NOMO-1 (cell line): ENCODE results near the gene AAR2.

Experiments used
- DNase-seq, 2 experiments: peaks; one replicate each; lab custom pipeline; 2025; ENCODE audit not compliant: unreplicated experiment in 2 of 2; lab: John Stamatoyannopoulos, UW

AAR2 gene

GRCh38 chr20:36275441-36276189, 39.3 kb downstream of the AAR2 start:
- DNase-seq: no peak

- no peak for DNase-seq
Observed at GRCh38 chr20:36277546-36277945, 41.3 kb downstream of the AAR2 start.

- no peak for DNase-seq
Observed at GRCh38 chr20:36279362-36279761, 43.1 kb downstream of the AAR2 start.

GRCh38 chr20:36279776-36280175, 43.5 kb downstream of the AAR2 start:
- DNase-seq: no peak

GRCh38 chr20:36281785-36282380, 45.6 kb downstream of the AAR2 start:
- no peak for DNase-seq

GRCh38 chr20:36284751-36285150, 48.5 kb downstream of the AAR2 start:
- no peak for DNase-seq

- no peak for DNase-seq
Observed at GRCh38 chr20:36285746-36286447, 49.6 kb downstream of the AAR2 start.

- no peak for DNase-seq
Observed at GRCh38 chr20:36297656-36298055, 61.4 kb downstream of the AAR2 start.

- DNase-seq: no peak
Observed at GRCh38 chr20:36298061-36298460, 61.8 kb downstream of the AAR2 start.

- DNase-seq: no peak
Observed at GRCh38 chr20:36298795-36299339, 62.6 kb downstream of the AAR2 start.

- no peak for DNase-seq
Observed at GRCh38 chr20:36299459-36299858, 63.2 kb downstream of the AAR2 start.

GRCh38 chr20:36301359-36302119, 65.3 kb downstream of the AAR2 start:
- DNase-seq: no peak

- DNase-seq: peak; percentile 12 to 25
Observed at GRCh38 chr20:36303020-36303595, 66.8 kb downstream of the AAR2 start.

GRCh38 chr20:36303831-36304230, 67.6 kb downstream of the AAR2 start:
- DNase-seq: no peak

GRCh38 chr20:36304786-36305495, 68.7 kb downstream of the AAR2 start:
- no peak for DNase-seq

- DNase-seq: no peak
Observed at GRCh38 chr20:36305602-36306551, 69.6 kb downstream of the AAR2 start, which contains the start of gene DLGAP4. DLGAP4 (plus strand) TSS chr20:36306339; CDS start chr20:36431718, 125,379 bp downstream.
